CD14-positive monocyte (primary cell): ENCODE measurements around the gene HRH2. TPM values are rescaled to one million over a fixed set of nuclear protein-coding genes. Genes with fewer than 3 reads are reported as not detected.

Source experiments
- DNase-seq, 3 donors: peaks; one replicate each; pipeline ENCODE4 v3.0.0-alpha.2; 2011 to 2022
- H2AFZ ChIP-seq: 2 replicates; pipeline ENCODE4 v1.6.0; 2012; ENCODE audit warnings: mild to moderate bottlenecking, low read depth, low read length, inconsistent platforms; ENCODE audit not compliant: insufficient read depth, poor library complexity, severe bottlenecking
- H3K27ac ChIP-seq, 2 donors: 1 replicate in 1 of 2; 2 replicates in 1 of 2; pipeline ENCODE4 v1.5.1; 2012 to 2013; ENCODE audit warnings: low read length in 2 of 2, control low read depth in 1 of 2, inconsistent platforms in 1 of 2, low read depth in 1 of 2, mild to moderate bottlenecking in 1 of 2
- H3K27me3 ChIP-seq, 2 donors: one replicate each; pipeline versions ENCODE4 v1.6.0 to v1.6.1; 2011 to 2013; ENCODE audit warnings: low read length in 2 of 2; ENCODE audit not compliant: control insufficient read depth in 2 of 2, insufficient read depth in 2 of 2
- H3K36me3 ChIP-seq, 2 donors: replicated peaks in 1 of 2; 1 replicate in 1 of 2; 2 replicates in 1 of 2; pipeline versions ENCODE4 v1.5.1 to v1.6.1; 2012 to 2013; ENCODE audit warnings: low read length in 2 of 2, control low read depth in 1 of 2, inconsistent platforms in 1 of 2, mild to moderate bottlenecking in 1 of 2; ENCODE audit not compliant: insufficient read depth in 2 of 2, control insufficient read depth in 1 of 2
- H3K4me1 ChIP-seq, 2 donors: 1 replicate in 1 of 2; 2 replicates in 1 of 2; pipeline versions ENCODE4 v1.5.1 to v1.6.1; 2012 to 2013; ENCODE audit warnings: low read length in 2 of 2, control low read depth in 1 of 2, inconsistent platforms in 1 of 2, mild to moderate bottlenecking in 1 of 2, moderate library complexity in 1 of 2; ENCODE audit not compliant: insufficient read depth in 2 of 2, control insufficient read depth in 1 of 2
- H3K4me2 ChIP-seq: replicated peaks from 2 replicates; pipeline ENCODE3; 2012; ENCODE audit warnings: low read length, moderate library complexity, mild to moderate bottlenecking; ENCODE audit not compliant: poor library complexity, severe bottlenecking; ENCODE audit errors: extremely low read depth
- H3K4me3 ChIP-seq, 3 experiments: fragments of 200-600 bp in 1 of 3; sonication (generic) in 1 of 3; replicated peaks in 1 of 3; 1 replicate in 2 of 3; 2 replicates in 1 of 3; pipeline ENCODE4 v1.5.1; 2011 to 2013; ENCODE audit warnings: low read length in 3 of 3, mild to moderate bottlenecking in 3 of 3, control low read depth in 2 of 3, low read depth in 2 of 3, inconsistent platforms in 1 of 3, moderate library complexity in 1 of 3
- H3K79me2 ChIP-seq: 2 replicates; pipeline ENCODE4 v1.6.0; 2012; ENCODE audit warnings: mild to moderate bottlenecking, control low read depth, inconsistent platforms, low read length, moderate library complexity; ENCODE audit not compliant: insufficient read depth
- H3K9ac ChIP-seq: 2 replicates; pipeline ENCODE4 v1.6.0; 2017; ENCODE audit warnings: low read length, mild to moderate bottlenecking; ENCODE audit not compliant: insufficient read depth, poor library complexity, severe bottlenecking
- H3K9me3 ChIP-seq, 2 donors: replicated peaks in 1 of 2; 1 replicate in 1 of 2; 2 replicates in 1 of 2; pipeline versions ENCODE4 v1.5.1 to v1.6.1; 2012 to 2013; ENCODE audit warnings: low read length in 2 of 2, control low read depth in 1 of 2; ENCODE audit not compliant: control insufficient read depth in 1 of 2, insufficient read depth in 1 of 2
- H4K20me1 ChIP-seq: 2 replicates; pipeline ENCODE4 v1.6.0; 2012; ENCODE audit warnings: mild to moderate bottlenecking, low read length, control low read depth, moderate library complexity; ENCODE audit not compliant: insufficient read depth
- H3K27ac Mint-ChIP-seq, 7 donors: one replicate each; pipeline ENCODE4 v1.8.0; 2020; ENCODE audit warnings: mild to moderate bottlenecking in 7 of 7, mixed read lengths in 7 of 7, moderate library complexity in 6 of 7, inconsistent platforms in 2 of 7
- H3K27me3 Mint-ChIP-seq, 3 donors: one replicate each; pipeline ENCODE4 v1.8.0; 2021 to 2022; ENCODE audit warnings: low read depth in 3 of 3, mild to moderate bottlenecking in 3 of 3, mixed read lengths in 3 of 3, moderate library complexity in 3 of 3, inconsistent platforms in 1 of 3
- H3K36me3 Mint-ChIP-seq, 2 donors: one replicate each; pipeline ENCODE4 v1.8.0; 2020; ENCODE audit warnings: mixed read lengths in 2 of 2, inconsistent platforms in 1 of 2, mild to moderate bottlenecking in 1 of 2
- H3K4me1 Mint-ChIP-seq: one replicate; pipeline ENCODE4 v1.8.0; 2020; ENCODE audit warnings: mild to moderate bottlenecking, mixed read lengths
- H3K4me3 Mint-ChIP-seq, 2 donors: one replicate each; pipeline ENCODE4 v1.8.0; 2020; ENCODE audit warnings: mild to moderate bottlenecking in 2 of 2, mixed read lengths in 2 of 2, moderate library complexity in 1 of 2
- H3K9me3 Mint-ChIP-seq, 7 donors: one replicate each; pipeline ENCODE4 v1.8.0; 2020 to 2022; ENCODE audit warnings: mixed read lengths in 7 of 7, mild to moderate bottlenecking in 6 of 7, moderate library complexity in 6 of 7, inconsistent platforms in 2 of 7
- CTCF ChIP-seq: fragments of 200-600 bp; IDR thresholded peaks from one replicate; pipeline ENCODE4 v1.8.0; 2022; ENCODE audit warnings: antibody characterized with exemption, mild to moderate bottlenecking
- WGBS: methylation state at CpG from one replicate; pipeline ENCODE4 v1.1.5; 2013; ENCODE audit warnings: missing lambda C conversion rate; ENCODE audit not compliant: insufficient coverage; 5-methylcytosine and 5-hydroxymethylcytosine counted together
- intact Hi-C, 2 donors: fragments of 100-400 bp; cut with micrococcal nuclease; formaldehyde crosslinking; loops; one replicate each; pipeline versions ENCODE4 v1.15.0 to v1.15.1; 2023
- polyA plus RNA-seq, 3 donors: library from polyadenylated mRNA; depleted of rRNA in 1 of 3; unstranded in 2 of 3; stranded (reverse) in 1 of 3; fragments of 300-500 nt in 2 of 3; fragments of >200 nt in 1 of 3; fragmentation: Illumina TruSeq in 2 of 3; gene quantifications; 1 replicate in 2 of 3; 2 replicates in 1 of 3; pipeline ENCODE4 v1.2.3, GENCODE V29; 2012 to 2021

Gene HRH2
- polyA plus RNA-seq, 3 donors = 10.6 to 71.7 (median 25.5) TPM

GRCh38 chr5:175692996-175693710, 35.3 kb downstream of the HRH2 start:
- H2AFZ ChIP-seq = no peak overlapping the region
- Mint-ChIP-seq H3K27me3 (peaks cover 0 to 2% (median 0%) of the 10 kb centered on the region in 3 donors), H3K4me3 (peak overlapping the region; percentile 37 to 75), H3K36me3 (peaks cover 30 to 76% of the 10 kb centered on the region in 2 donors), H3K9me3 (peaks cover 0 to 7% (median 2%) of the 10 kb centered on the region in 7 donors), H3K27ac (peak overlapping the region; percentile 88 to 98 (median 93)), H3K4me1 (peaks cover 92% of the 10 kb centered on the region)
- peak overlapping the region; percentile 69 to 92 for H3K27ac ChIP-seq
- H3K4me1 ChIP-seq = peaks cover 89 to 92% of the 10 kb centered on the region in 2 donors
- H3K4me3 ChIP-seq = peak overlapping the region in 1 of 3 experiments; percentile 59
- intact Hi-C loops = loop anchor here (5.0 to 10.0 kb wide), 2 partner anchors 36 to 78 kb away; partner anchors contain the start of gene HRH2 (in 2 of the 2)
- 25% methylated on average over 9 of the region's 12 CpGs for WGBS
- H3K27me3 ChIP-seq = no peaks in the 10 kb centered on the region
- peaks cover 20% of the 10 kb centered on the region for H4K20me1 ChIP-seq
- peak in 2 of 3 donors; percentile 63 to 68 for DNase-seq
- H3K9ac ChIP-seq = peak overlapping the region; percentile 11
- H3K36me3 ChIP-seq = peaks cover 8 to 19% of the 10 kb centered on the region in 2 donors
- peak overlapping the region; percentile 24 for H3K4me2 ChIP-seq
- H3K9me3 ChIP-seq = no peaks in the 10 kb centered on the region
- peaks cover 93% of the 10 kb centered on the region for H3K79me2 ChIP-seq
- TF ChIP-seq CTCF = no peak

GRCh38 chr5:175693741-175694140, 35.9 kb downstream of the HRH2 start:
- Histone ChIP-seq H2AFZ (no peak overlapping the region), H3K9ac (peak overlapping the region; percentile 19), H3K4me3 (peak overlapping the region in 1 of 3 experiments; percentile 59), H3K4me2 (peak overlapping the region; percentile 68), H3K9me3 (no peaks in the 10 kb centered on the region), H3K36me3 (peaks cover 14 to 23% of the 10 kb centered on the region in 2 donors), H3K4me1 (peaks cover 83 to 87% of the 10 kb centered on the region in 2 donors), H4K20me1 (peaks cover 25% of the 10 kb centered on the region), H3K27ac (peak overlapping the region; percentile 69 to 92), H3K79me2 (peaks cover 93% of the 10 kb centered on the region), H3K27me3 (no peaks in the 10 kb centered on the region)
- peak overlapping the region; percentile 88 to 98 (median 93) for H3K27ac Mint-ChIP-seq
- H3K36me3 Mint-ChIP-seq = peaks cover 35 to 79% of the 10 kb centered on the region in 2 donors
- H3K4me3 Mint-ChIP-seq = peak overlapping the region; percentile 37 to 75
- peak in 1 of 3 donors; percentile 28 for DNase-seq
- 9% methylated on average over 4 of the region's 5 CpGs for WGBS
- H3K27me3 Mint-ChIP-seq = peaks cover 0 to 2% (median 0%) of the 10 kb centered on the region in 3 donors
- peaks cover 0 to 7% (median 2%) of the 10 kb centered on the region in 7 donors for H3K9me3 Mint-ChIP-seq
- TF ChIP-seq CTCF = no peak
- intact Hi-C loops = loop anchor here (5.0 to 10.0 kb wide), 2 partner anchors 36 to 79 kb away; partner anchors contain the start of gene HRH2 (in 2 of the 2)
- H3K4me1 Mint-ChIP-seq = peaks cover 87% of the 10 kb centered on the region
